Measurements from ENCODE around the gene PLEKHJ1.

Gene PLEKHJ1

GRCh38 chr19:2255982-2256685 is 20.0 kb upstream of the PLEKHJ1 start, which contains the start of gene JSRP1:
TSS of gene JSRP1 (minus strand) at chr19:2256417. CDS start at chr19:2255314, 1,103 bp downstream.
- Histone ChIP-seq H3K36me3 (no peaks in the 10 kb centered on the region), H3K4me3 (ENCODE audit: low read depth in 1 of 2, low read length in 1 of 2) (no peak within 1 kb of the TSS), H3K27ac (no peak within 1 kb of the TSS), H3K9me3 (no peaks in the 10 kb centered on the region), H3K27me3 (peaks cover 39% of the 10 kb centered on the region), H3K4me1 (ENCODE audit: control insufficient read depth in 1 of 2, insufficient read depth in 1 of 2, low read depth in 1 of 2, low read length in 1 of 2) (peaks cover 27 to 29% of the 10 kb centered on the region in 2 experiments)
- TF ChIP-seq CTCF (IDR thresholded peaks at IDR 0.05) = no peak

- Histone ChIP-seq H3K27me3 (peaks cover 48% of the 10 kb centered on the region), H3K4me3 (ENCODE audit: low read depth in 1 of 2, low read length in 1 of 2) (no peak overlapping the region), H3K36me3 (no peaks in the 10 kb centered on the region), H3K4me1 (ENCODE audit: control insufficient read depth in 1 of 2, insufficient read depth in 1 of 2, low read depth in 1 of 2, low read length in 1 of 2) (peaks cover 36 to 37% of the 10 kb centered on the region in 2 experiments), H3K9me3 (no peaks in the 10 kb centered on the region), H3K27ac (no peak overlapping the region)
- TF ChIP-seq CTCF (IDR thresholded peaks at IDR 0.05) = no peak
Observed at GRCh38 chr19:2255112-2255845, 19.1 kb upstream of the PLEKHJ1 start.

GRCh38 chr19:2254064-2254872 is 18.1 kb upstream of the PLEKHJ1 start:
- no peak for TF ChIP-seq CTCF (IDR thresholded peaks at IDR 0.05)
- peaks cover 40 to 42% of the 10 kb centered on the region in 2 experiments for H3K4me1 ChIP-seq (ENCODE audit: control insufficient read depth in 1 of 2, insufficient read depth in 1 of 2, low read depth in 1 of 2, low read length in 1 of 2)
- no peak overlapping the region for H3K27ac ChIP-seq
- no peak overlapping the region for H3K4me3 ChIP-seq (ENCODE audit: low read depth in 1 of 2, low read length in 1 of 2)
- no peaks in the 10 kb centered on the region for H3K36me3 ChIP-seq
- H3K27me3 ChIP-seq = peaks cover 58% of the 10 kb centered on the region
- no peaks in the 10 kb centered on the region for H3K9me3 ChIP-seq

- peak; percentile 31 for TF ChIP-seq CTCF (IDR thresholded peaks at IDR 0.05)
- Histone ChIP-seq H3K27ac (no peak overlapping the region), H3K4me3 (ENCODE audit: low read depth in 1 of 2, low read length in 1 of 2) (peak overlapping the region; percentile 38 to 61), H3K36me3 (peaks cover 8% of the 10 kb centered on the region), H3K9me3 (no peaks in the 10 kb centered on the region), H3K4me1 (ENCODE audit: control insufficient read depth in 1 of 2, insufficient read depth in 1 of 2, low read depth in 1 of 2, low read length in 1 of 2) (peaks cover 40 to 42% of the 10 kb centered on the region in 2 experiments), H3K27me3 (peaks cover 66% of the 10 kb centered on the region)
Observed at GRCh38 chr19:2253106-2254063, 17.3 kb upstream of the PLEKHJ1 start.

GRCh38 chr19:2252797-2253105 is 16.6 kb upstream of the PLEKHJ1 start:
- H3K36me3 ChIP-seq = peaks cover 14% of the 10 kb centered on the region
- no peaks in the 10 kb centered on the region for H3K9me3 ChIP-seq
- no peak for TF ChIP-seq CTCF (IDR thresholded peaks at IDR 0.05)
- H3K27ac ChIP-seq = no peak overlapping the region
- peaks cover 40 to 42% of the 10 kb centered on the region in 2 experiments for H3K4me1 ChIP-seq (ENCODE audit: control insufficient read depth in 1 of 2, insufficient read depth in 1 of 2, low read depth in 1 of 2, low read length in 1 of 2)
- H3K4me3 ChIP-seq (ENCODE audit: low read depth in 1 of 2, low read length in 1 of 2) = peak overlapping the region; percentile 38 to 61
- peaks cover 66% of the 10 kb centered on the region for H3K27me3 ChIP-seq
